OCI-LY1 (cell line): Measurements from ENCODE around the gene SENP3.

Experiments used
- H2AFZ ChIP-seq: fragments of 200-600 bp; sonication (generic), shearing (Covaris generic); 2 replicates; pipeline ENCODE4 v1.6.0; 2014; ENCODE audit warnings: antibody characterized with exemption, mild to moderate bottlenecking, low read length
- H3F3A ChIP-seq: fragments of 200-600 bp; sonication (generic), shearing (Covaris generic); 2 replicates; pipeline ENCODE4 v1.6.0; 2014; ENCODE audit warnings: mild to moderate bottlenecking, antibody characterized with exemption, low read length, moderate library complexity; ENCODE audit not compliant: insufficient read depth
- H3K27ac ChIP-seq: fragments of 200-600 bp; sonication (generic); 2 replicates; pipeline ENCODE4 v1.5.1; 2014; ENCODE audit warnings: low read length, mixed run types, mild to moderate bottlenecking, low read depth; ENCODE audit not compliant: poor library complexity, severe bottlenecking
- H3K27me3 ChIP-seq: fragments of 200-600 bp; sonication (generic); 2 replicates; pipeline ENCODE4 v1.6.0; 2014; ENCODE audit warnings: antibody characterized with exemption, mild to moderate bottlenecking, low read length, moderate library complexity; ENCODE audit not compliant: insufficient read depth
- H3K36me3 ChIP-seq: fragments of 200-600 bp; sonication (generic); 2 replicates; pipeline ENCODE4 v1.6.1; 2014; ENCODE audit warnings: mild to moderate bottlenecking, antibody characterized with exemption, low read length, moderate library complexity, mixed read lengths; ENCODE audit not compliant: insufficient read depth
- H3K4me1 ChIP-seq: fragments of 200-600 bp; sonication (generic); 2 replicates; pipeline ENCODE4 v1.5.1; 2014; ENCODE audit warnings: mild to moderate bottlenecking, low read length, moderate library complexity; ENCODE audit not compliant: insufficient read depth, severe bottlenecking
- H3K4me2 ChIP-seq: fragments of 200-600 bp; sonication (generic), shearing (Covaris generic); 2 replicates; pipeline ENCODE4 v1.6.1; 2014; ENCODE audit warnings: low read length
- H3K4me3 ChIP-seq: fragments of 200-600 bp; sonication (generic); 2 replicates; pipeline ENCODE4 v1.5.1; 2014; ENCODE audit warnings: low read length, low read depth, mild to moderate bottlenecking, mixed read lengths; ENCODE audit not compliant: poor library complexity, severe bottlenecking
- H3K79me2 ChIP-seq: fragments of 200-600 bp; shearing (Covaris generic); 2 replicates; pipeline ENCODE4 v1.6.1; 2016; ENCODE audit warnings: mixed run types, low read length, mixed read lengths; ENCODE audit not compliant: insufficient read depth
- H3K9ac ChIP-seq: fragments of 200-600 bp; sonication (generic), shearing (Covaris generic); 2 replicates; pipeline ENCODE4 v1.6.1; 2014; ENCODE audit warnings: mild to moderate bottlenecking, low read length, mixed read lengths
- H3K9me2 ChIP-seq: fragments of 200-600 bp; sonication (generic), shearing (Covaris generic); 2 replicates; pipeline ENCODE4 v1.6.1; 2014; ENCODE audit warnings: low read depth, mild to moderate bottlenecking, low read length, mixed read lengths
- H3K9me3 ChIP-seq: fragments of 200-600 bp; shearing (Covaris generic); 2 replicates; pipeline ENCODE4 v1.6.1; 2014; ENCODE audit warnings: low read length, mixed read lengths
- H4K20me1 ChIP-seq: fragments of 200-600 bp; sonication (generic), shearing (Covaris generic); 2 replicates; pipeline ENCODE4 v1.6.0; 2016; ENCODE audit warnings: mild to moderate bottlenecking, low read length; ENCODE audit not compliant: insufficient read depth
- CTCF ChIP-seq: fragments of 200-600 bp; sonication (generic), shearing (Covaris generic); IDR thresholded peaks from 2 replicates; pipeline ENCODE4 v1.5.1; 2017; ENCODE audit warnings: mild to moderate bottlenecking, antibody characterized with exemption, low read length, moderate library complexity, mixed read lengths
- EZH2 ChIP-seq: fragments of 200-600 bp; sonication (generic), shearing (Covaris generic); IDR thresholded peaks from 2 replicates; pipeline ENCODE4 v1.8.0; 2017; ENCODE audit warnings: borderline replicate concordance, mixed run types, mild to moderate bottlenecking, antibody characterized with exemption, low read length, moderate library complexity, mixed read lengths

SENP3 gene

GRCh38 chr17:7555320-7555948, 6.3 kb upstream of the SENP3 start:
- Histone ChIP-seq H3F3A (no peaks in the 10 kb centered on the region), H3K9me2 (no peaks in the 10 kb centered on the region), H3K4me2 (no peak overlapping the region), H3K27ac (no peak overlapping the region), H3K4me1 (peaks cover 16% of the 10 kb centered on the region), H3K27me3 (peaks cover 11% of the 10 kb centered on the region), H3K79me2 (no peaks in the 10 kb centered on the region), H2AFZ (no peak overlapping the region), H3K36me3 (no peaks in the 10 kb centered on the region), H3K4me3 (no peak overlapping the region), H3K9ac (no peak overlapping the region), H4K20me1 (no peaks in the 10 kb centered on the region), H3K9me3 (no peaks in the 10 kb centered on the region)
- TF ChIP-seq CTCF (no peak), EZH2 (no peak)

- Histone ChIP-seq H3F3A (no peaks in the 10 kb centered on the region), H2AFZ (no peak overlapping the region), H3K27ac (no peak overlapping the region), H3K4me3 (no peak overlapping the region), H3K27me3 (peaks cover 8% of the 10 kb centered on the region; the same call in 1 of the 2 replicates), H4K20me1 (no peaks in the 10 kb centered on the region), H3K4me2 (no peak overlapping the region), H3K36me3 (no peaks in the 10 kb centered on the region), H3K9ac (no peak overlapping the region), H3K4me1 (peaks cover 21% of the 10 kb centered on the region), H3K79me2 (no peaks in the 10 kb centered on the region), H3K9me3 (no peaks in the 10 kb centered on the region), H3K9me2 (no peaks in the 10 kb centered on the region)
- no peak for TF ChIP-seq CTCF
- TF ChIP-seq EZH2 = no peak
These were observed 5.1 kb upstream of the SENP3 start for GRCh38 chr17:7556627-7557026.

GRCh38 chr17:7557147-7557764, 4.5 kb upstream of the SENP3 start:
- H3K27ac ChIP-seq = no peak overlapping the region
- H4K20me1 ChIP-seq = no peaks in the 10 kb centered on the region
- H3K36me3 ChIP-seq = no peaks in the 10 kb centered on the region
- H2AFZ ChIP-seq = no peak overlapping the region
- peaks cover 21% of the 10 kb centered on the region for H3K4me1 ChIP-seq
- H3K9me3 ChIP-seq = no peaks in the 10 kb centered on the region
- H3K9ac ChIP-seq = no peak overlapping the region
- no peaks in the 10 kb centered on the region for H3F3A ChIP-seq
- H3K27me3 ChIP-seq = peaks cover 8% of the 10 kb centered on the region; the same call in 1 of the 2 replicates
- no peaks in the 10 kb centered on the region for H3K79me2 ChIP-seq
- no peak overlapping the region for H3K4me3 ChIP-seq
- no peaks in the 10 kb centered on the region for H3K9me2 ChIP-seq
- H3K4me2 ChIP-seq = no peak overlapping the region
- TF ChIP-seq EZH2 = no peak
- TF ChIP-seq CTCF = no peak
